Peyer's patch (tissue), 4 donors: ENCODE measurements around the gene C18orf54.

ENCODE experiments used
- CTCF ChIP-seq, 6 experiments: fragments of 450-650 bp in 4 of 6; fragments of 200-600 bp in 2 of 6; sonication (generic) in 1 of 6; IDR thresholded peaks; one replicate each; pipeline ENCODE4 v1.5.1; 2017 to 2019; ENCODE audit warnings: antibody characterized with exemption in 6 of 6, mild to moderate bottlenecking in 3 of 6, moderate library complexity in 1 of 6
- POLR2A ChIP-seq, 2 donors: fragments of 450-650 bp; IDR thresholded peaks; one replicate each; pipeline ENCODE4 v1.5.1; 2017; ENCODE audit warnings: antibody characterized with exemption in 2 of 2, mild to moderate bottlenecking in 2 of 2, moderate library complexity in 2 of 2

- TF ChIP-seq POLR2A (IDR thresholded peaks at IDR 0.05) (no peak), CTCF (IDR thresholded peaks at IDR 0.05) (peak in 1 of 6 experiments; percentile 23)
Observed at GRCh38 chr18:54426085-54426665, 68.5 kb downstream of the C18orf54 start.
